Kidney (tissue), 14 donors: ENCODE data around the gene PITPNM1. TPM values are rescaled to one million over a fixed set of nuclear protein-coding genes. Genes with fewer than 3 reads are reported as not detected.
"Not testable (repeated sequence)": the region's sequence is repeated elsewhere in the genome, so short reads cannot be mapped to it uniquely, and the experiment has no call there.

Experiments used
- DNase-seq, 5 donors: peaks; one replicate each; pipeline ENCODE4 v3.0.0-alpha.2; 2013 to 2020
- FAIRE-seq: peaks from 2 replicates; lab custom pipeline; 2012; peaks lifted over from hg19 to GRCh38; lab: Jason Lieb, UNC
- H3K27ac ChIP-seq, 2 donors: one replicate each; pipeline ENCODE4 v1.7.0; 2013; ENCODE audit warnings: low read depth in 2 of 2, low read length in 2 of 2, inconsistent platforms in 1 of 2
- H3K27me3 ChIP-seq: one replicate; pipeline ENCODE4 v1.7.1; 2013; ENCODE audit warnings: low read length, inconsistent platforms; ENCODE audit not compliant: control insufficient read depth, insufficient read depth
- H3K36me3 ChIP-seq, 3 donors: one replicate each; pipeline versions ENCODE4 v1.7.0 to v1.7.1; 2013; ENCODE audit warnings: low read length in 3 of 3, control low read depth in 1 of 3, inconsistent platforms in 1 of 3; ENCODE audit not compliant: insufficient read depth in 3 of 3, control insufficient read depth in 2 of 3
- H3K4me1 ChIP-seq, 3 donors: one replicate each; pipeline versions ENCODE4 v1.7.0 to v1.7.1; 2013; ENCODE audit warnings: low read length in 3 of 3, inconsistent platforms in 1 of 3, low read depth in 1 of 3; ENCODE audit not compliant: control insufficient read depth in 2 of 3, insufficient read depth in 2 of 3
- H3K4me3 ChIP-seq, 3 donors: one replicate each; pipeline versions ENCODE4 v1.7.0 to v1.8.1; 2013; ENCODE audit warnings: low read length in 3 of 3, control low read depth in 1 of 3, inconsistent platforms in 1 of 3
- H3K9ac ChIP-seq, 3 donors: one replicate each; pipeline versions ENCODE4 v1.7.0 to v1.7.1; 2013; ENCODE audit warnings: low read length in 3 of 3, control low read depth in 1 of 3, inconsistent platforms in 1 of 3
- H3K9me3 ChIP-seq, 3 donors: one replicate each; pipeline versions ENCODE4 v1.7.0 to v1.7.1; 2013; ENCODE audit warnings: low read length in 3 of 3, control low read depth in 1 of 3, inconsistent platforms in 1 of 3; ENCODE audit not compliant: control insufficient read depth in 2 of 3, insufficient read depth in 1 of 3
- intact Hi-C: fragments of 100-400 bp; cut with DNase I; formaldehyde crosslinking; loops from one replicate; pipeline ENCODE4 v1.11.1; 2022
- polyA plus RNA-seq: library from polyadenylated mRNA; stranded (reverse); fragments of 350-450 nt; fragmentation: Illumina TruSeq; extraction: RNeasy Lipid Tissue Mini Kit (QIAGEN cat#74804); gene quantifications from one replicate; pipeline ENCODE4 v1.2.3, GENCODE V29; 2014; ENCODE audit warnings: low read depth, low replicate concordance; ENCODE audit not compliant: insufficient read depth
- total RNA-seq: library from RNA; stranded (reverse); fragmentation: NEBNext Ultra II Directional; extraction: Animal tissue kit (Norgen Biotek cat#: 25700); gene quantifications from one replicate; pipeline ENCODE4 v1.2.1, GENCODE V29; 2021
- TF ChIP-seq, protein P1 (sequence below): IDR thresholded peaks from 3 replicates; pipeline ENCODE4 v1.5.1; 2012; ENCODE audit warnings: mild to moderate bottlenecking, moderate library complexity, borderline replicate concordance; ENCODE audit not compliant: insufficient read depth; ENCODE audit errors: extremely low read depth
- donor health status: control.
- donor health status: control.
- donor health status: control.
- donor health status: control.
- donor health status: control.
- donor health status: DM: yes; HTN: yes; CAD: no.
- donor health status: Normal renal cell carcinoma (clear cell type).

The PITPNM1 gene
- total and polyA plus RNA-seq, 2 donors from 2014 or later = 19.3 to 74.7 TPM

DNA sequence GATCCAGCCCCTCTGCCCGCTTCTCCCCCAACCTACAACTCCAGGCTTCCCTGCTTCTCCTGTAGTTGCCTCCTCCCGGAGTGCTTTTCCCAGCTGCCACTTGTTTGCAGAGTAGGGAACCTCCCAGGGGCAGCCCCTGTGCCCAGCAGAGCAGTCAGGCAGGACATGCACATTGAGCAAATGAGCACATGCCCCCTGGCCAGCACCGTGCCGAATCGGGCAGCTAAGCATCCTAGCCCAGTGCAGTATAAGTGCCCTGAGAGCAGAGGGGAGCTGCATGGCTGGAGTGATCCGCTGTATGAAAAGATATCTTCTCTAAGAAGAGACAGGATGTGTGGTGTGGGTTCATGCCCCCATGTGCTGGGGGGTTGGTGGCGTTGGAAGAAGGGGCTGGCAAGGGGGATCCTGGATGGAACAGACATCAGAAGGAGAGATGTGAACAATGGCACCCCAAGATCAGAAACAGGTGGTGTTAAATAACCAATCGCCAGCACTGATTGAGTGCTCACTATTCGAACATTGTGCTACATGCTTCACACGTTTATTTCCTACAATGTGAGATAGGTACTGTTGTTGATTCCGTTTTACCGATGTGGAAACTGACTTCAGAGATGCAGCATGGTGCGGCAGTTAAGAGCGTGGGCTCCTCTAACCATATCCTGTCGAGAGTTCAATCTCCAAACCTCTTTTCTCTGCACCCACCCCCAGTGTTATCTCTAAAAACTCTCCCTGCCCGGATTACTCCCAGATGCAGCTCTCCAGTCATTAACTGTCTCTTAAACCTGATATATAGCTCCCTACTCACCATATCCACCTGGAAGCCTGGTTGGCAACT, 21.1 kb downstream of the PITPNM1 start:
- DNase-seq (peak; percentile 52 to 82 (median 63)), FAIRE-seq (no peak)
- Histone ChIP-seq H3K36me3 (peaks cover 0 to 4% (median 2%) of the 10 kb centered on the region in 3 donors), H3K4me3 (peak overlapping the region; percentile 28 to 95 (median 33)), H3K9me3 (no peaks in the 10 kb centered on the region), H3K27ac (peak overlapping the region in 1 of 2 donors; percentile 55), H3K4me1 (peaks cover 3 to 19% (median 9%) of the 10 kb centered on the region in 3 donors), H3K9ac (peak overlapping the region in 1 of 3 donors; percentile 15), H3K27me3 (no peaks in the 10 kb centered on the region)
- TF ChIP-seq, protein P1, sequence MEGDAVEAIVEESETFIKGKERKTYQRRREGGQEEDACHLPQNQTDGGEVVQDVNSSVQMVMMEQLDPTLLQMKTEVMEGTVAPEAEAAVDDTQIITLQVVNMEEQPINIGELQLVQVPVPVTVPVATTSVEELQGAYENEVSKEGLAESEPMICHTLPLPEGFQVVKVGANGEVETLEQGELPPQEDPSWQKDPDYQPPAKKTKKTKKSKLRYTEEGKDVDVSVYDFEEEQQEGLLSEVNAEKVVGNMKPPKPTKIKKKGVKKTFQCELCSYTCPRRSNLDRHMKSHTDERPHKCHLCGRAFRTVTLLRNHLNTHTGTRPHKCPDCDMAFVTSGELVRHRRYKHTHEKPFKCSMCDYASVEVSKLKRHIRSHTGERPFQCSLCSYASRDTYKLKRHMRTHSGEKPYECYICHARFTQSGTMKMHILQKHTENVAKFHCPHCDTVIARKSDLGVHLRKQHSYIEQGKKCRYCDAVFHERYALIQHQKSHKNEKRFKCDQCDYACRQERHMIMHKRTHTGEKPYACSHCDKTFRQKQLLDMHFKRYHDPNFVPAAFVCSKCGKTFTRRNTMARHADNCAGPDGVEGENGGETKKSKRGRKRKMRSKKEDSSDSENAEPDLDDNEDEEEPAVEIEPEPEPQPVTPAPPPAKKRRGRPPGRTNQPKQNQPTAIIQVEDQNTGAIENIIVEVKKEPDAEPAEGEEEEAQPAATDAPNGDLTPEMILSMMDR = no peak
- intact Hi-C loops = no loop called here

DNA sequence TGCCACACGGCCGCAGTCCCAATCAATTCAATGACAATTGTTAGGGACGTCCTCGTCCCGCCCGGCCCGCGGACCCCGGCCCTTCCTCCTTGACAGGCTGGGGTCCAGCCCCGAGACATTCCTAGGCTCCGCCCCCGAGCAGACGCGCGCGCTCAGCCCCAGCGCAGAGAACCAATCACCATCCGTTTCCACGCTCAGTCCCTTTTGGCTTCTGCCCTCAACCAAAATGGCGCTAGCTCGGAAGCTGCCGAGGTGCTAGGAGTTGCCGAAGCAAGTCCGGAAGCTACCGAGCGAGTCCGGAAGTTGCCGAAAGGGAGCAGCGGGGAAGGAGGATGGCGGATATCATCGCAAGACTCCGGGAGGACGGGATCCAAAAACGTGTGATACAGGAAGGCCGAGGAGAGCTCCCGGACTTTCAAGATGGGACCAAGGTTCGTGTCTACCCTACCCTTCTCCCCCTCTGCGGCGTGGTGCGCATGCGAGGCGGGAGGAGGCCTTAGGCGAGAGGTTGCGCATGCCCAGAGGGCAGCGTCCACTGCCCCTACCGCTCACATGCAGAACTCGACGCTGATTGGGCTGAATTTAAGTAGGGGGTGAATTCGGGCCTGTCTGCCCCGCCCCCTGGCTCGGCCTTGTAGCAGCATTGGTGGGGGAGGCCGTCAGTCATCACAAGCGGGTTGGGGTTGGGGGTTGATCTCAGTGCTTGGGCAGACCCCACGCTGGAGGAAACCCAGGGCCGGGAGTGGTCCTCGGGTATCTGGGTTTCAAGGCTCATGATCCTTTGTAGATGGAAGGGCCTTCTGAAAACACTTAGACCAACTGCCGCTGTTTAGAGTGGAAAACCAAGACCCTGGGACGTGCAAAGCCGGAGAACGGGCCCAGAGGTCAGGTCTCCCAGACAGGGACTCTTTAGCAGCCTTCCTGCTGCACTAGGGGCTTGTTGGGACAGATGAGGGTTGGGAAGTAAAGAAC, 22.1 kb downstream of the PITPNM1 start, which contains the start of gene AIP:
TSS of gene AIP (plus strand) at position 200 of the 972 bp plus-strand sequence. CDS start at position 333, 133 bp downstream.
- Histone ChIP-seq H3K4me1 (peaks cover 3 to 19% (median 9%) of the 10 kb centered on the region in 3 donors), H3K9ac (peak within 1 kb of the TSS; percentile 33 to 94 (median 83)), H3K27ac (peak within 1 kb of the TSS; percentile 79 to 87), H3K9me3 (no peaks in the 10 kb centered on the region), H3K4me3 (peak within 1 kb of the TSS; percentile 78 to 95 (median 94)), H3K36me3 (peaks cover 0 to 4% (median 2%) of the 10 kb centered on the region in 3 donors), H3K27me3 (no peaks in the 10 kb centered on the region)
- FAIRE-seq = no peak
- TF ChIP-seq, protein P1 = no peak
- intact Hi-C loops = no loop called here
- DNase-seq = peak; percentile 99

DNA sequence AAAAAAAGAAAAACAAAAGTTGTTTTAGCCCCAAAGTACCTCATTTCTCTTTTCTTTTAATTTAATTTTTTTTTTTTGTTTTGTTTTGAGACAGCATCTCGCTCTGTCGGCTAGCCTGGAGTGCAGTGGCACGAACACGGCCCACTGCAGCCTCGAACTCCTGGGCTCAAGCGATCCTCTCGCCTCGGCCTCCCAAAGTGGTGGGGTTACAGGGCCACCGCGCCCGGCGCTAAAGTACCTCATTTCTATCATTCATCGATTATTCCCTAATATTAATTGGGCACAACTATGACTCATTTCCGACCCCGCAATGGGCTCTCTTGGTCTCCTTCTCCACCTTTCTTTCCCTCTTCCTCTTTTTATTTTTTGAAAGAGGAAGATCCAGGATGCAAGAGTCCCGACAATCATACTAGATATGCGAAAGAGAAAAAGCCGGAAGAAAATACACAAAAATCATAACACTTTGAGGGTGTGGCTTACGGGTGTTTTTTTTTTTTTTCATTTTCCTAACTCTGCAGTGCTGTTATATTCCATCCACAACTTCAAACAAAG, 22.8 kb downstream of the PITPNM1 start:
- intact Hi-C loops = no loop called here
- H3K36me3 ChIP-seq = peaks cover 0 to 2% (median 0%) of the 10 kb centered on the region in 3 donors
- no peak for FAIRE-seq
- peak in 1 of 5 donors; percentile 71 for DNase-seq
- H3K9ac ChIP-seq = peak overlapping the region; percentile 33 to 83 (median 33)
- TF ChIP-seq, protein P1 = no peak
- no peaks in the 10 kb centered on the region for H3K9me3 ChIP-seq
- H3K27ac ChIP-seq = peak overlapping the region; percentile 79 to 87
- peak overlapping the region; percentile 67 to 95 (median 94) for H3K4me3 ChIP-seq
- no peaks in the 10 kb centered on the region for H3K27me3 ChIP-seq
- H3K4me1 ChIP-seq = peaks cover 3 to 19% (median 9%) of the 10 kb centered on the region in 3 donors

DNA sequence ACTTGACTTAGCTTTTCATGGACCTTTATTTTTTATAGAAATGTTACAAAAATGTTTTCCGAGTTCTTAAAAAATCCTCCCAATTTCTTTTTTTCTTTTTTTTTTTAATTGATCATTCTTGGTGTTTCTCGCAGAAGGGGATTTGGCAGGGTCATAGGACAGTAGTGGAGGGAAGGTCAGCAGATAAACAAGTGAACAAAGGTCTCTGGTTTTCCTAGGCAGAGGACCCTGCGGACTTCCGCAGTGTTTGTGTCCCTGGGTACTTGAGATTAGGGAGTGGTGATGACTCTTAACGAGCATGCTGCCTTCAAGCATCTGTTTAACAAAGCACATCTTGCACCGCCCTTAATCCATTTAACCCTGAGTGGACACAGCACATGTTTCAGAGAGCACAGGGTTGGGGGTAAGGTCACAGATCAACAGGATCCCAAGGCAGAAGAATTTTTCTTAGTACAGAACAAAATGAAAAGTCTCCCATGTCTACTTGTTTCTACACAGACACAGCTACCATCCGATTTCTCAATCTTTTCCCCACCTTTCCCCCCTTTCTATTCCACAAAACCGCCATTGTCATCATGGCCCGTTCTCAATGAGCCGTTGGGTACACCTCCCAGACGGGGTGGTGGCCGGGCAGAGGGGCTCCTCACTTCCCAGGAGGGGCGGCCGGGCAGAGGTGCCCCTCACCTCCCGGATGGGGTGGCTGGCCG, 27.7 kb downstream of the PITPNM1 start:
- intact Hi-C loops, H3K9me3 ChIP-seq, H3K4me3 ChIP-seq, H3K36me3 ChIP-seq, H3K9ac ChIP-seq, DNase-seq, H3K27me3 ChIP-seq, FAIRE-seq, H3K27ac ChIP-seq, H3K4me1 ChIP-seq: not testable (repeated sequence)

DNA sequence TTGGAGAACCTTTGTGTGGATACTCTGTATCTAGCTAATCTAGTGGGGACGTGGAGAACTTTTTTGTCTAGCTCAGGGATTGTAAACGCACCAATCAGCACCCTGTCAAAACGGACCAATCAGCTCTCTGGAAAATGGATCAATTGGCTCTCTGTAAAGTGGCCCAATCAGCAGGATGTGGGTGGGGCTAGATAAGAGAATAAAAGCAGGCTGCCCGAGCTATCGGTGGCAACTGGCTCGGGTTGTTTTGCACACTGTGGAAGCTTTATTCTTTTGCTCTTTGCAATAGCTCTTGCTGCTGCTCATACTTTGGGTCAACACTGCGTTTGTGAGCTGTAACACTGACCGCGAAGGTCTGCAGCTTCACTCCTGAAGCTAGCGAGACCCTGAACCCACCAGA, 28.5 kb downstream of the PITPNM1 start:
- H3K27me3 ChIP-seq, H3K36me3 ChIP-seq, DNase-seq, intact Hi-C loops, H3K4me1 ChIP-seq, H3K27ac ChIP-seq, H3K9ac ChIP-seq, H3K9me3 ChIP-seq, FAIRE-seq, H3K4me3 ChIP-seq: not testable (repeated sequence)
